Aorta (tissue), 5 donors: ENCODE data around the gene RIPK4. TPM values are rescaled to one million over a fixed set of nuclear protein-coding genes. Genes with fewer than 3 reads are reported as not detected.
A peak's percentile ranks its signal among the peaks of the same experiment; 100 is the strongest.

ENCODE experiments used
- ATAC-seq: fragments of 200-7000 bp; cut with Tn5 transposase; one replicate; pipeline ENCODE4 v1.9.1; 2022; ENCODE audit warnings: moderate library complexity; ENCODE audit not compliant: low FRiP score
- DNase-seq, 2 donors: peaks; one replicate each; pipeline ENCODE4 v3.0.0-alpha.2; 2020
- H3K27ac ChIP-seq, 2 donors: one replicate each; pipeline ENCODE4 v1.5.1; 2013; ENCODE audit warnings: low read length in 2 of 2, mild to moderate bottlenecking in 2 of 2, moderate library complexity in 2 of 2, control low read depth in 1 of 2, inconsistent platforms in 1 of 2, low read depth in 1 of 2
- H3K27me3 ChIP-seq, 2 donors: one replicate each; pipeline ENCODE4 v1.6.1; 2013; ENCODE audit warnings: control low read depth in 1 of 2, low read length in 1 of 2, mild to moderate bottlenecking in 1 of 2, moderate library complexity in 1 of 2; ENCODE audit not compliant: insufficient read depth in 2 of 2, control insufficient read depth in 1 of 2
- H3K36me3 ChIP-seq, 2 donors: one replicate each; pipeline ENCODE4 v1.6.1; 2013; ENCODE audit warnings: control low read depth in 1 of 2, low read length in 1 of 2, mild to moderate bottlenecking in 1 of 2; ENCODE audit not compliant: insufficient read depth in 2 of 2, control insufficient read depth in 1 of 2
- H3K4me1 ChIP-seq, 2 donors: one replicate each; pipeline ENCODE4 v1.6.1; 2013; ENCODE audit warnings: low read length in 2 of 2, control low read depth in 1 of 2, mild to moderate bottlenecking in 1 of 2, moderate library complexity in 1 of 2; ENCODE audit not compliant: insufficient read depth in 2 of 2, control insufficient read depth in 1 of 2
- H3K4me3 ChIP-seq, 2 donors: one replicate each; pipeline ENCODE4 v1.5.1; 2013; ENCODE audit warnings: low read length in 2 of 2, control low read depth in 1 of 2, mild to moderate bottlenecking in 1 of 2
- H3K9me3 ChIP-seq: one replicate; pipeline ENCODE4 v1.6.1; 2013; ENCODE audit warnings: mild to moderate bottlenecking, low read length; ENCODE audit not compliant: control insufficient read depth
- WGBS, 2 donors: extraction: QIAGEN DNeasy Blood & Tissue Kit; methylation state at CpG; one replicate each; pipeline ENCODE4 v1.1.7; 2013; 5-methylcytosine and 5-hydroxymethylcytosine counted together
- intact Hi-C, 2 donors: fragments of 100-400 bp; cut with DNase I; formaldehyde crosslinking; loops; one replicate each; pipeline versions ENCODE4 v1.14.2 to v1.15.0; 2022
- polyA plus RNA-seq, 2 donors: library from polyadenylated mRNA; stranded (reverse); fragments of 200-250 nt; gene quantifications; one replicate each; pipeline ENCODE4 v1.2.3, GENCODE V29; 2013
- total RNA-seq, 2 donors: library from RNA; stranded (reverse); fragmentation: NEBNext Ultra II Directional; extraction: Animal tissue kit (Norgen Biotek cat#: 25700); gene quantifications; one replicate each; pipeline ENCODE4 v1.2.1, GENCODE V29; 2021
- donor health status: healthy with polysubstance abuse.
- donor health status: Bipolar disorder and iron deficiency.
- donor health status: DM: no; HTN: no; CAD: no.
- donor health status: DM: no; HTN: no; CAD: no.
- donor health status: DM: yes; HTN: yes; CAD: no.

The RIPK4 gene
- total and polyA plus RNA-seq, 4 donors = 3.0 to 8.9 (median 5.5) TPM

GRCh38 chr21:41742073-41742875 lies 24.6 kb downstream of the RIPK4 start:
- no peak overlapping the region for H3K27ac ChIP-seq
- H3K9me3 ChIP-seq = peaks cover 3% of the 10 kb centered on the region
- H3K4me1 ChIP-seq = no peaks in the 10 kb centered on the region
- H3K36me3 ChIP-seq = peaks cover 0 to 9% of the 10 kb centered on the region in 2 donors
- no peak overlapping the region for H3K4me3 ChIP-seq
- DNase-seq (peak in 1 of 2 donors; percentile 57), ATAC-seq (no peak)
- H3K27me3 ChIP-seq = no peaks in the 10 kb centered on the region
- intact Hi-C loops = no loop called here
- 87% methylated on average over 30 of the region's 30 CpGs for WGBS, 2 donors

DNA sequence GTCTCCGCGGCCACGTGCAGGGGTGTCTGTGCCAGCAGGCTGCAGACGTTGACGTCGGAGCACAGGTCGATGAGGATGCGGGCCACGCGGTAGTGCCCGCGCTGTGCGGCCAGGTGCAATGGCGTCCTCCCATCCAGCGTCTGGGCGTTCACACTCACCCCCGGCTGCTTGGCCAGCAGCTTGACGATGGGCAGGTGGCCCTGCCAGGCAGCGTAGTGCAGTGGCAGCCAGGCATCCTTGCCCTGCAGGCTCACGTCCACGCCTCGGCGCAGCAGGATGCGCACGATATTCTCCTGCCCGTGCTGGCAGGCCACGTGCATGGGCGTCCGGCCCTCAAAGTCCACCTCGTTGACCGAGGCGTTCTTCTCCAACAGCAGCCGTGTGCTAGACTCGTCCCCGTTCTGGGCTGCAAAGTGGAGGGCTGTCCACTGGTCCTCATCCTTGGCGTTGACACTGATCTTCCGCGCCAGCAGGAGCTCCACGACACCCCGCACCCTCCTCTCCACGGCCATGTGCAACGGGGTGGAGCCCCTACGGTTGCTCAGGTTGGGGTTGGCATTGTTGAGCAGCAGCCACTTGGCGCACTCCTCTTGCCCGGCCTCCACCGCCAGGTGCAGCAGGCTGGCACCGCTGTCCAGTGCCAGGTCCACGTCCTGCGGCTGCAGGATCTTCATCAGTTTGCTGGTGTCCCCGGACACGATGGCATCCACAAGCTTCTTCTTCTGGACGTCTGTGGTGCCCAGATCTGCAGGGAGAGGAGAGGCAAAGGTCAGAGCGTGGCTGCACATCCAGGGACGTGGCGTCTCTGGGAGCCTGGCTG lies 25.4 kb downstream of the RIPK4 start:
- Histone ChIP-seq H3K27me3 (no peaks in the 10 kb centered on the region), H3K4me3 (no peak overlapping the region), H3K36me3 (peaks cover 0 to 9% of the 10 kb centered on the region in 2 donors), H3K9me3 (peaks cover 3% of the 10 kb centered on the region), H3K4me1 (no peaks in the 10 kb centered on the region), H3K27ac (no peak overlapping the region)
- intact Hi-C loops = no loop called here
- DNase-seq (peak in 1 of 2 donors; percentile 70), ATAC-seq (no peak)
- 94 to 96% methylated on average over 52 to 55 of the region's 55 CpGs for WGBS, 2 donors

GRCh38 chr21:41740604-41741252 lies 26.1 kb downstream of the RIPK4 start:
- Histone ChIP-seq H3K4me3 (no peak overlapping the region), H3K27ac (no peak overlapping the region), H3K9me3 (peaks cover 3% of the 10 kb centered on the region), H3K27me3 (no peaks in the 10 kb centered on the region), H3K4me1 (no peaks in the 10 kb centered on the region), H3K36me3 (peaks cover 0 to 9% of the 10 kb centered on the region in 2 donors)
- intact Hi-C loops = no loop called here
- DNase-seq (peak in 1 of 2 donors; percentile 70), ATAC-seq (no peak)
- 96% methylated on average over 40 to 41 of the region's 41 CpGs for WGBS, 2 donors

DNA sequence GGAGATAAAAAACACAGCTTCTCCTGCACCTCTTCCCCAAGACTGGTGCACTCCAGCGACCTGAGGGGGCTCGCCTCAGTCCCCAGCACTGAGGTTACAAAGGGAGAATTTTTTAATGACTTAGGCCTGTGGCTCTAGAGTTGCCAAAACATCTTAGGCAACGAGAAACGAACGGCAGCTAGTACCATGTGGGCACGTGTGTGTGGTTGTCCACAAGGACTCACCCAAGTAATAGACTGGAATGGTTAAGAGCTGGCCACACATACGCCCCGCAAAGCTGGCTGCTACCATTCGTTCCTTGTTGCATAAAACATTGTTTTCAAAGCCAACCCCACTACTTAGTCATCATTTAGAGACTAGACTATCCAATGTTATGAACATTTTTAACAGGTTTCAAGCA lies 26.9 kb downstream of the RIPK4 start:
- Histone ChIP-seq H3K36me3 (peaks cover 0 to 9% of the 10 kb centered on the region in 2 donors), H3K4me3 (no peak overlapping the region), H3K4me1 (no peaks in the 10 kb centered on the region), H3K27ac (no peak overlapping the region), H3K9me3 (peaks cover 3% of the 10 kb centered on the region), H3K27me3 (no peaks in the 10 kb centered on the region)
- intact Hi-C loops = no loop called here
- ATAC-seq = no peak
- DNase-seq = peak in 1 of 2 donors; percentile 20
- 83% methylated on average over 9 of the region's 9 CpGs for WGBS, 2 donors

DNA sequence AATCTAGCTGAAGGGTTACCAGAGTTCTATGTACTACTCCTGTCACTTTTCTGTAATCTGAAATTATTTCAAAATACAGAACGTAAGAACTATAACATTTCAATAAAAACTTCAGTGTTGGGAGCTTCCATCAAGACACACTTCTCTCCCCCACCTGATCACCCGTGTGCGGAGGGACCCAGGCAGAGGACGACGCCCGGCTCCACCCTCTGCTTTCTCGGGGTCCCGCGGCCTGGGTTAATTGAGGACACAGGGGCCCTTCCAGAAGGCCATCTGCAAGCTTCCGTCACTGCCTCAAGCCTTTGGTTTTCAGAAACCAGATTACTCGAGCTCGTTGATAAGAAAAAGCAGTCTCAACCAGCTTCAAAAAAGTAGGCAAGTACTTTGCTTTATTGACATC lies 27.8 kb downstream of the RIPK4 start:
- Histone ChIP-seq H3K36me3 (peaks cover 0 to 9% of the 10 kb centered on the region in 2 donors), H3K27me3 (no peaks in the 10 kb centered on the region), H3K27ac (no peak overlapping the region), H3K9me3 (peaks cover 3% of the 10 kb centered on the region), H3K4me3 (no peak overlapping the region), H3K4me1 (no peaks in the 10 kb centered on the region)
- WGBS, 2 donors = 93 to 96% methylated on average over 12 of the region's 12 CpGs
- intact Hi-C loops = no loop called here
- ATAC-seq (no peak), DNase-seq (peak in 1 of 2 donors; percentile 23)

DNA sequence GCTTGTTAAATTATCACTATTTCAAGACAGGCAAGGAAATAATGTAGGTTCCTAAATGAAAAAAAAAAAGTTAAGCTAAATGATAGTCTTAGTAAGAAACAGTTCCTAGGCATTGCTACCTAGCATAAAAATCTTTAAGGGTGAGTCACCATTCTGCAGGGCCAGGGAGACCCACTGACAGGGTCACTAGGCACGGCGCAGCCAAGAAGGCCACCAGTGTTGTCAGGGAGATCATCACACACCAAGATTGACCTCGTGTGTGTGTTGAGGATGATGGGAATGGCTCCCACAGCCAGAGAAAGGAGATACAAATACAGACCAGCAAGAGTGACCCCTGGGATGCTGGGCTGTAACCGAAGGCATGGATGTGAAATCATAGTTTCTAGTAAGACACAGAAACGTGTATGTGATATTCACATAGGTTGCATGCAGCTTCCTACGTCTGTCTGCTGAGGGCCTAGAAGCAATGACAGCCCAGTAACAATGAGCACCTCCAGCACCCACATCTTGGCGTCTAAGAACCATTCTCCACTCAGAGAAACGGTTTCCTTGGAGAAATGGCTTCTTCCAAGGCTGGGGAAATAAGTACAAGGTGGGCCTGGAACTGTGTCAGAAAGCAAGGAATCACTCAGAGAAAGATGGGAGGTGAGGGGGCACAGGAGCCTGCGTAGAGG lies 29.1 kb downstream of the RIPK4 start:
- no peak overlapping the region for H3K27ac ChIP-seq
- 88 to 91% methylated on average over 9 of the region's 9 CpGs for WGBS, 2 donors

DNA sequence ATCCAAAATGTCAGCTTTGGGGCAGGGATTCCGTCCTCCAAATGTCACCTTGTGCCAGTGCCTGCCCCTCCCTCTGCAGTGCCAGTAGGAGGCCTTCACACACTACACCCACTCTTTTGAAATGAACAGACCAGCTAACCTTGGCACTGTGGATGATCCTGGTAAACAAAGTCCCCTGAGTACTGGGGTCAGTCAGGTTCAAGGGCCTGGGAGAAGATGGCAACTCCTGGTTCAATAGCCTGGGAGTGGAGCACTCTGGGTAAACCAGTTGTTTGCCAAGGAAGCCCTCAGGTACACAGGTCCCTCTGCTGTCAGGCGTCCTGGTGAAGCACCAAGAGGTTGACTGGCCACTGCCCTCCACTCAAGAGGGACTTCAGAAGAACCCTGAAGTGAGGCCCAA lies 30.4 kb downstream of the RIPK4 start:
- H3K4me3 ChIP-seq = no peak overlapping the region
- H3K9me3 ChIP-seq = peaks cover 3% of the 10 kb centered on the region
- WGBS, 2 donors = 97 to 98% methylated on average over 2 of the region's 2 CpGs
- intact Hi-C loops = no loop called here
- DNase-seq = peak in 1 of 2 donors; percentile 21
- no peak for ATAC-seq
- H3K36me3 ChIP-seq = peaks cover 0 to 4% of the 10 kb centered on the region in 2 donors
- no peaks in the 10 kb centered on the region for H3K27me3 ChIP-seq
- H3K4me1 ChIP-seq = no peaks in the 10 kb centered on the region
- no peak overlapping the region for H3K27ac ChIP-seq

More for the DNA sequence above, 29.1 kb downstream of the RIPK4 start:
- DNase-seq = peak in 1 of 2 donors; percentile 27
- intact Hi-C loops = no loop called here
- H3K36me3 ChIP-seq = peaks cover 0 to 9% of the 10 kb centered on the region in 2 donors
- no peaks in the 10 kb centered on the region for H3K4me1 ChIP-seq
- H3K4me3 ChIP-seq = no peak overlapping the region
- H3K9me3 ChIP-seq = peaks cover 3% of the 10 kb centered on the region
- H3K27me3 ChIP-seq = no peaks in the 10 kb centered on the region
- no peak for ATAC-seq
